Stimulated activated CD4-positive, alpha-beta T cell treated with anti-CD3 and anti-CD28 coated beads, Interleukin-1b, Interleukin-23, amount 100 ng/mL, for 1 hour (primary cell): ENCODE data around the gene NFATC2.
"Not testable (repeated sequence)": the region's sequence is repeated elsewhere in the genome, so short reads cannot be mapped to it uniquely, and the experiment has no call there.

Experiments
- DNase-seq, 2 donors: peaks; one replicate each; pipeline ENCODE4 v3.0.0-alpha.2; 2020; ENCODE audit warnings: low read depth in 2 of 2

NFATC2 gene

DNA sequence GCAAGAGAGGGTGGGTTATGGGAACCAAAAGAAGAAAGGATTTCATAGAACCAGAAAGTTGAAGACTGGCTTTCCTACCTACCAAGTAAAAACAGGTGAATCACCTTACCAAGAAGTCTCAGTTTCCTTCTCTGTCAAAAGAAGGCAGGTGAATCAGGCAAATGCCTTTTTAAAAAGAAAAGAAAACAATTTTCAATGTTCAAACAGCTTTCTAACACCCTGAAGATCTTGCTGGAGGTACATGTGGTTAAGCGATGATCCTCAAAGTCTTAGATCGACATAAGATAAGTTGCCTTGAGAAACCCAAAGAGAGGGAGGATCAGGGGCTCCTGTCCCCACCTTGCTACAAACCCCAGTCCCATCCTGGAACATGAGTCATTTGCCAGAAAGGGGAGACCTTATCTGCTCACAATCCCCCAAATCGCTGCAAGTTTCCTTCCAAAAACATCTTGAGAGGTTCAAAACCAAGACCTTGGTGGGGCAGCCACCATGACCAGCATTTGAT is 71.6 kb downstream of the NFATC2 start:
- DNase-seq = no peak

DNA sequence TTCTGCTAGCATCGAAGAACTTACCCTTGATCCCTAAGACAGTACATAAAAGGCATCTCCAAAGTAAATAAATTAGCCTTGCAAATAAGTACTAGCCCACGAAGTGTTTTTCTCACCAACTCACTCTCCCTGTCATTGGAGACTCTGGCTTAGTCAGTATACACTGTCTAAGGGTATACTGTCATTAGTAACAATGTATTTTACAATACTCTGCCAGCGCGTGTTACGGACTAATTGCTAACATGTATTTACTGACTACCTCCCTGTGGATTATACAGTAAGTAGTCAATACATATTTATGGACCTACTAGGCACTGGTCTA is 72.1 kb downstream of the NFATC2 start:
- DNase-seq = no peak

GRCh38 chr20:51469578-51470498 is 72.7 kb downstream of the NFATC2 start:
- DNase-seq = no peak

DNA sequence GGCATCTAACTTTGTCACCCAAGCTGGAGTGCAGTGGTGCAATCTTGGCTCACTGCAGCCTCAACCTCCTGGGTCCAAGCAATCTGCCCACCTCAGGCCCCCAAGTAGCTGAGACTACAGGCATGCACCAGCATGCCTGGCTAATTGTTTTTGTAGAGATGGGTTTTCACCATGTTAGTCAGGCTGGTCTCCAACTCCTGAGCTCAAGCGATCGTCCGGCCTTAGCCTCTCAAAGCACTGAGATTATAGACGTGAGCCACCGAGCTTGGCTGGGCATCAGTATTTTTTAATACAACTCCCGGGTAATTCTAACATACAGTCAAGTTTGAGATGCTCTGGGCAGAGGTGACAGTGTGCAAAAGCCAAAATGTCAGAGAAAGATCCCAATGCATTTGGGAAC is 73.5 kb downstream of the NFATC2 start:
- DNase-seq = no peak

DNA sequence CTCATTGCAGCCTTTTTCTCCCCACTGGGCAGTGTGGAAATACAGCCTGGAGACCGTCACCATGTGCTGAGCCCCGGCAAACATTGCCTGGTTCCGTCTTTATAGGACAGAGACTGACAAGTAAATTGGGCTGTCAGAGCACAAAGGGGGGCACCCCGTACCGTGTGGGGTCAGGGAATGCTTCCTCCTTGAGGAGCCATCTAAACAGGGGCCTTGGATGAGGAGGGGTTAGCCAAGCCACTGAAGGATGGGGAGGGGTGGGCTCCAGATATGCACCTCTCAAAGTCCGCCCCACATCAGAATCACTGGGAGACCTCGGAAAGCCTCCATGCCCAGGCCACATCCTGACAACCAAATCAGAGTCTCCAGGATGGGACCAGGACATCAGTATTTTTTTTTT is 73.9 kb downstream of the NFATC2 start:
- DNase-seq = no peak

DNA sequence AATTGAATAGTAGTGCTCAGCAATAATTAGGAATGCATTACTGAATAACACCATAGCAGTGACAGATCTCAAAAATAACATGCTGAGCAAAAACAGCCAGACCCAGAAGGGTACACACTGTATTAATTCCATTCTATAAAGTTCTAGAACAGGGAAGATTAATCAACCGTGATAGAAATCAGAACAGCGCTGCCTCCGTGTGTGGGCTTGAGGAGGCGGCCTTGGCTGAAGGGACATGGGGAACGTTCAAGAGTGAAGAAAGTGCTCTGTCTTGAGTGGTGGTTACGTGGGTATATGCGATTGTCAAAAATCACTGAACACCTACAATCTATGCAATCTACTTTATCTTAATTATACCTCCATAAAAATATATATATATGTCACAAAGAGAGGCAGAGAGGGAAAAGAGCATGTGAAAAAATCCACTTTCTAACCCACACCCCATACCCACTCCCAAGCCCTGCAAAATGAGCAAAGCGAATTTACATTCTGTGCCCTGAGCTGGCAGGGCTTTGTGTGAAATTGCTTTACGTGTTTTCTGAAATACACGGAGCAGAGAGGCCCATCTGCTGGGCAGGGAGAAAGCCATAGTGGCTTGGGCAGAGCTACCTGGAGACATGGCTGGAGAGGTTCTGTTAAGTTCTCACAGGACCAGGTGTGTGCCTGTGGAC is 74.4 kb downstream of the NFATC2 start:
- no peak for DNase-seq

DNA sequence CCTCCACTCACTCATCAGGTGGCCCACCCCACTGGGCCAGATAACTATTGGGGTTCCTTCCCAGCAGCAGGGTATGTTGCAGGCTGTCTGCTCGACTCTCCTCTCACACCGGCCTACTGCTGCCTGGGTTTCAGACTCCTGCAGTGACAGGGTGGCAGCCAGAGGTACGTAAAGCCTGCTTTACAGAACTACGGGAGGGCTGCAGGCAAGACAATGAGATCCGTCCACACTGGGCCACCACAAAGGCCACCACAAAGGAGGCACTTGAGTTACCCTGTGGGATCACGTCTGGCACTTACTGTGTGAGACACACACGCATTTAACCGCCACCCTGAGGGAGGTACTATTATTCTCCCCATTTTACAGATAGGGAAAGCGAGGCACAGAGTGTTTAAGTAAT is 78.5 kb downstream of the NFATC2 start:
- DNase-seq = no peak

DNA sequence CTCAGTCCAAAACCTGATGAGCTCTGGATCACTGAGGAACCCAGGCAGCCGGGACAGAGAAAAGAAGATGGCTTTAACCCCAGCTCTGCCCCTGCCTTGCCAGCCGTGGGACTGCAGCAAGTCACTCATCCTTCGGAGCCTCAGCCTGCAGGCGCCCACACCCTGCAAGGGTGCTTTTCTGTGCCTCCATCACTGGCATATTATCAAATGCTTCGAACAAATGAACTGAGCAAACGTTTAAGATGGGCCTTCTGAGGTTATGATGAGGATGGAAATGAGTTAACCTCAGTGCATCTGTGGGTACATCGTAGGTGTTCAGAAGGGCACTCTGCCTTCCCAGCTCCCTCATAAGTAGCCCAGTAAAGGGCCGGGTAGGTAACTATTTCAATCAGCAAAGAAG is 79.0 kb downstream of the NFATC2 start:
- DNase-seq = no peak

- DNase-seq = no peak
These were observed 79.8 kb downstream of the NFATC2 start for GRCh38 chr20:51462566-51463276.

GRCh38 chr20:51461846-51462245 is 80.7 kb downstream of the NFATC2 start:
- DNase-seq = not testable (repeated sequence)

- no peak for DNase-seq
These were observed 81.2 kb downstream of the NFATC2 start for GRCh38 chr20:51461306-51461705.

- no peak for DNase-seq
These were observed 81.8 kb downstream of the NFATC2 start for GRCh38 chr20:51460569-51461265.

- no peak for DNase-seq
These were observed 82.4 kb downstream of the NFATC2 start for GRCh38 chr20:51460163-51460562.

DNA sequence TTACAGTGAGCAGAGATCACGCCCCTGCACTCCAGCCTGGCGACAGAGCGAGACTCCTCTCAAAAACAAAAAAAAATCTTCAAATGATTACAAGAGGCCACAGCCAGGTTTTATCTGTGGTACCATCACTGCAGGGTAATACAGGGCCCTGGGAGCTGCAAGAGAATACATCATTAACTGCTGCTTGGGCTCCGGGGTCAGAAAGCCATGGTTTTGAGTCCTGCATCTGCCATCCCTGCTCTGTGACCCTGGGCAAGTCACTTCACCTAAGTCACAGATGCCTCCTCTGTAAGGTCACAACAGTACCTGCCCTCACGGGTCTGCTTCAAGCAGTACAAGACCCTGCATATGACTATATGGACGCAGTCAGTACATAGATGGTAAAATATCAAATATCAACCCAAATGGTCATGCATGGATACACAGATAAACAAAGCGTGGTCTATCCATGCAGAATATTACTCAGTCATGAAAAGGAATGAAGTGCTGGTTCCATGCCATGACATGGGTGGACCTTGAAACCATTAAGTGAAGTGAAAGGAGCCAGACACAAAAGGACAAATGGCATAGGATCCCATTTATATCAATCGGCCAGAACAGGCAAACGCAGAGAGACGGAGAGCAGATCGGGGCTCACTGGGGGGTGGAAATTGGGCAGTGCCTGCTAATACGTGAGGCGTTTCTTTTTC is 83.6 kb downstream of the NFATC2 start:
- no peak for DNase-seq

GRCh38 chr20:51457533-51457932 is 85.0 kb downstream of the NFATC2 start:
- DNase-seq = no peak

GRCh38 chr20:51456511-51457509 is 85.7 kb downstream of the NFATC2 start:
- DNase-seq = no peak

- DNase-seq = no peak
These were observed 88.2 kb downstream of the NFATC2 start for GRCh38 chr20:51454250-51454865.

DNA sequence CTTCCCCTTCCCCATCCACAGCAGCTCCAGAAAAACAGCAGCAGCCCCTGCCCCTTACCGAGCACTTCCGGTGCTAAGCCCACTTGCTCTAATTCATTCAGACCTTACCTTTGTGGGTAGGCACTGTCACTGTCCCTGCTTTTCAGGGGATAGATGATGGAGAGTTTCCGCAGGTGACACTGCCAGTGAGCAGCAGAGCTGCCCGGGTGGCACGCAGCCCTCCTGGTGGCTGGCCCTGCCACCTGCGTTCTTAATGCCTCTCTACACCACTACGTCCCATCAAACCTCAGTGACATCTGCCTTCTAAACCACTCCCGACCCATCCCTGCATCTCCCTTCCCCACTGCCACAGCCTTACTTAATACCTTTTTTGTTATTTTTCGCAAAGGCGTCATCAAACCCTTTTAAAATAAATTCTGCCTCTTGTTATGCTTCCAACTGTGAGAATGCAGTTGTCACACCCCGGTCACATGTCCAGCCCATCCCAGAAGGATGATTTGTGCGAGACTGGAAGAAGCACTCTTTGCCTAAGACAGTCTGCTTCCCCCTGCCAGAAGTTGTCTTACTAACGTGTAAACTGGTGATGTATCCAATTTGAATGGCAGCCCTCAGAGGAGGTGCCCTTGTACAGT is 89.7 kb downstream of the NFATC2 start:
- no peak for DNase-seq

GRCh38 chr20:51452091-51452613 is 90.4 kb downstream of the NFATC2 start:
- no peak for DNase-seq
